ENCODE data around the gene LHX4.

Gene LHX4

GRCh38 chr1:180271272-180272255 is 41.5 kb downstream of the LHX4 start:
- DNase-seq (ENCODE audit: low read depth, low spot score) = no peak

GRCh38 chr1:180272395-180272794 is 42.3 kb downstream of the LHX4 start:
- DNase-seq (ENCODE audit: low read depth, low spot score) = no peak

DNA sequence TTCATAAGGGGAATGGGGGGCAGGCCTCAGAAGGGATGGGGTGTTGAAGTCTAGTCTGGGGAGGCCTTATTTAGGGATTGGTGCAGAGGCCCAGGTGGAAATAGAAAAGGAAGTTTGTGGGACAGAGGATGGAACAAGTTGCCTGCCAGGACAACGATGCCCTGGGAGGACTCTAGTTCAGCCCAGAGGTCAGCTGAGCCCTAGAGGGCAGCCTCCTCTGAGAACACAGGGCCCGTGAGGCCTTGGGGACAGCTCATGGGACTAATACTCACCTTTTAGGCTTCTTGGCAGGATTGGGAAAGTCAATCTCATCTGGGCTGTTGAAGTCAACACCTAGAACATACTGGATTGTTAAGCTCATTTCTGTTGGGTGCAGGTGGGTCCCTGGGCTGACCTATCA is 43.0 kb downstream of the LHX4 start:
- DNase-seq (ENCODE audit: low read depth, low spot score) = no peak

- DNase-seq (ENCODE audit: low read depth, low spot score) = no peak
Measured at GRCh38 chr1:180274221-180274620, 44.2 kb downstream of the LHX4 start.

GRCh38 chr1:180275726-180276125 is 45.7 kb downstream of the LHX4 start:
- DNase-seq (ENCODE audit: low read depth, low spot score) = no peak

DNA sequence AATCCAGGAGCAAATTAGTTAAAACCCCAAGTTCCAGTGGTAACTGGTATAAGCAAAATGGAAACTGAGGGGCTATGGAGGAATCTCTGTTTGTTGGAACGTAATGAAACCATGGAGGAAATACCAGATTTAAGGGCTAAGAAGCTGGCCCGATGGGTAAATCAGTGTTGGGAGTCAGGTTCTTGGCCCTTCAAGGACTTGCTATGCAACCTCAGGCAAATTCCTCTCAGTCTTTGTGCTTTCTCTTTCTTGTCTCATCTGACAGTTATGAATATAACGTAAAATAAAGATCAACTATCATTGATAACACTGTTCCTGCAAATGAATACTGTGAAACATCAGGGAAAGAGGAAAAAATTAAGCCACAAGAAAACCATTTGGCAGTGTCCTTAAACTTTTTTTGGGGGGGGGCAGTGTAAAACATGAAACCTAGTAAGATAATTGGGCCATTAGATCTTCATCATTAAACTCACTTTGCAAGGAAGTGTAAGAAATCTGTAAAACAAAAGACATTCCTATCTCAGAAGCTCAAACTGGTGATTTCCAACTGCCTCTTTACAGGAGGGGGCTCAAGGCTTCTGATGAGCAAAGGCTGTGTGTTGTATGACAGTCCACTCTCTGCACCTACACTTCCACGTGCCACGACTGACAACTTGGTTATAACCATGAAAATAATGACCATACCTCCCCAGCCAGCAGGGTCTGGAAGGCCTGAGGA is 47.6 kb downstream of the LHX4 start:
- DNase-seq (ENCODE audit: low read depth, low spot score) = no peak

GRCh38 chr1:180278194-180278515 is 48.1 kb downstream of the LHX4 start:
- no peak for DNase-seq (ENCODE audit: low read depth, low spot score)

GRCh38 chr1:180278596-180279395 is 48.7 kb downstream of the LHX4 start:
- DNase-seq (ENCODE audit: low read depth, low spot score) = no peak

DNA sequence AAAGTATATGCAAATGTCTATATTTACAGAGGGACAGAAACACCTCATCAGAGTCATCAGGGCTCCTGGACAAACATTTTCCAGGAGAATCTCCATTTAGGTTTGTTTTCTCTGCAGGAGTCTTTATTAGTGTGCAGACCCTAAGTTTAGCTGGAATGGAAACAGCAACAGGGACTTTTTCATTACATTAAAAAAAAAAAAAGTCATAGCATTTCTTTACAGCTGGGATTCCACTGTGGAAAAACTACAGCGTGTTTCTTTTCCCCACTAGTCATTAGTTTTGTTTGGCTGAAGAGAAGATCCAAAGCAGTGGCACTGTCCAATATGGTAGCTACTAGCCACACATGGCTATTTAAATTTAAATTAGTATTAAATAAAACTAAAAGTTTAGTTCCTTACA is 49.6 kb downstream of the LHX4 start:
- no peak for DNase-seq (ENCODE audit: low read depth, low spot score)

GRCh38 chr1:180280617-180281016 is 50.6 kb downstream of the LHX4 start:
- no peak for DNase-seq (ENCODE audit: low read depth, low spot score)

DNA sequence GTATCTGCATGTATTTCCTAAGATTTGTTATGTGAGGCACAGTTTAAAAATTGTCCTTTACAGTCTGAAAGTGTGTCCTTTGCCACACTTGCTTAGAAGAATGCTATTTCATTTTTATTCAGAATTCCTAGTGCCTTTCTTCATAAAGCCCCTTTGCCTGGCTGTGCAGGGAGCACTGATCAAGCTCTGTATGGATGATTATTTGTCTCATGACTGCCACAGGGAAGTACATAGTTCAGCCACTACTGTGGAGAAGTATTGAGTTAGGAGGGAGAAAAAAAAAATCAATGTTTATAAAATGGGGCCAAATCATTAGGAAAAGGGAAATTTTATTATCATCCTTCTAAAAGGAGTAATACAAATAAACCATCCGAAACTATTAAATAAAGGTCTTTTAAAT is 51.4 kb downstream of the LHX4 start:
- DNase-seq (ENCODE audit: low read depth, low spot score) = no peak

DNA sequence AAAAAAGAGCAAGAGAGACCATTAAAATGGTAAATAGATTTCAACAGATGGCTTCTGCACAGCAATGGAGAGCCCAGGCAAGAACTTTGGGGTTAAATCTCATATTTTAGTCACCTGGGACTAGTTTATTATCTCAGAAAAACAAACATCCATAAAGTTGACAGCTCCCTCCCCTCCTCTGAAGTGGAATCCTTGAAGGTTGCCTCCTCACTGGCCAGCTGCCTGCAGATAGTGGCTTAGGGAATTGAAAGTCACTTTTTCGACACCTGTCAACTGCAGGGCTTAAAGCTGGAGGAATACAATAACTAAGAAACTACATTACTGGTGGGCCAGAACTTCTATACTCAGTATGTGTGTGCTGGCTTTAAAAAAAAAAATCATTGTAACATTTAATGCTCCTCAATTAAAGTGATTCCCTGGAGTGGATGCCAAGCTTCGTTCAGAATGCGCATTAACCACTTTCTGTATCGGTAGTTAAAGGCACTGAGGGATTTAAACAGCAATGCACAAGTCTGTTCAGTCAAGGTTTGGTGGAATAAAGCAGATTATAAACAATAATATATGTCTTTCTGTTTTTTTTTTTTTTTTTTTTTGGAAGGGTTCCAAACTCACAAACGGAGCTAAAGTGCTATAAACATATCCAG is 52.5 kb downstream of the LHX4 start:
- no peak for DNase-seq (ENCODE audit: low read depth, low spot score)

GRCh38 chr1:180283098-180283497 is 53.0 kb downstream of the LHX4 start:
- DNase-seq (ENCODE audit: low read depth, low spot score) = no peak

DNA sequence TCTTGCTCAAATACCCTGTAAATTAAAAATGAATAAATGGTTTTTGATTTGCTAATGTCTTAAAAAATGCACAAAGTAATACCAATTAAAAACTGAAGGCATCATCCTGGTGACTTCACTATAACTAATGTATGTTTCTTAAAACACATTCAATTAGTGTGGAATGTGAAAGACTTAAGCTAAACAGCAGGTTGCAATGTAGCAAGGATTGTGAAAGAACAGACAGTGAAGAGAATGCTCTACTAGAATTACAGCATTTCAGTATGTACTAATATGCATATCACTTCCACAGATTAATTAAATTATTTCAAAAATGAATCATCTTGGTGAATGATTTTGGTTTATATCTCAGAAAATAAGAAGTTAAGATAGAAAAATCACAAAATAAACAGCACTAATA is 56.4 kb downstream of the LHX4 start:
- DNase-seq (ENCODE audit: low read depth, low spot score) = no peak

DNA sequence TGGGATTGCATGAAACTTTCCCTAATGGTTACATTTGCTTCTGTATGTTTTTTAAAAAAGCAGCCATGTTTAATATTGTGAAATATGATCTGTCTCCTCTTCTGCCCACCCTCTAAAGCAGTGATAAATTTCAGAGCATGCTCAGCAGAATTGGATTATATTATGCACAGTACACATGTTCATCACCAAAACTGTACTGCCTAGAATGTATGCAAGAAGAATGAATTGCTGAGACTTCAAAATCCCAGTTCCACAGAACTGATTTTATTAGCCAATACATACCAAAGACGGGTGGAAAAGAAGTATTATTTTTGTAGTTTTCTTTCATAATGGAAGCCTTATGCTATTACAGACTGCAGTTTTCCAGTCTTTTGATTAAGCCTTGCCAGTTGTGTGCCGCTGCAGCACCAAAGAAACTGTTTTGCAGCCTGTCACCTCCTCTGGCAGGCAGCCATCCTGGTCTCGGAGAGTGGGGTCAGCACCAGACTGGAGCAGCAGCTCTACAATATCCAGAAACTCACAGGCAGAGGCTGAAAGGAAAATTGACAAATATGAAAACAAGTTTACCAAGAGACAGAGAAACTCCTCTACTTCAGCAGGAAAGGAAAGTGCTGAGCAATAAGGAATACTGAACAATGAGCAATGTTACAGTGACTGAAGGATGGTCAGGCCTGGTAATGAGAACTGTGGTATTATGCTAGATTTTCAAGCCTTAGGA is 58.1 kb downstream of the LHX4 start:
- no peak for DNase-seq (ENCODE audit: low read depth, low spot score)

DNA sequence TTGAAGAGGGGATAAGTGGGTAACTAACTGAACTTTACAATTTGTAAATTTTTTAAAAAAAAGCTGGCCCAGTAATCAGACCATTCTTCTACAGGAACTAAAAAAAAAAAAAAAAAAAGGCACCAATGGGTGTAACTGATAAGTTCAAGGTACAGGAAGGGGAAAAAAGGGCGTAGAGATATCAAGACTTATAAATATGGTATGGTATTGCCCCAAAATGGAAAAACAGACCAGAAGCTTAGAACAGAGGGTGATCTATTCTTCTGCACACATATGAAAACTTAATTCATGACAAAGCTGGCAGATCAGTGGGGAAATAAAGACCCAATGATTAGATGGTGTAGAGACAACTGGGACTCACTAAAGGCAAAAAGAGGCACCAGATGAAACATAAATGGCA is 58.9 kb downstream of the LHX4 start:
- no peak for DNase-seq (ENCODE audit: low read depth, low spot score)

GRCh38 chr1:180290265-180291001 is 60.4 kb downstream of the LHX4 start:
- DNase-seq (ENCODE audit: low read depth, low spot score) = no peak

- peak; percentile 36 for DNase-seq (ENCODE audit: low read depth, low spot score)
Measured at GRCh38 chr1:180291004-180291403, 60.9 kb downstream of the LHX4 start.

- DNase-seq (ENCODE audit: low read depth, low spot score) = no peak
Measured at GRCh38 chr1:180294711-180295110, 64.6 kb downstream of the LHX4 start.

- DNase-seq (ENCODE audit: low read depth, low spot score) = no peak
Measured at GRCh38 chr1:180295999-180296398, 65.9 kb downstream of the LHX4 start.
